GM12801 (cell line): ENCODE measurements around the gene LYPD6B.

Source experiments
- TF ChIP-seq, protein P1 (sequence below): IDR thresholded peaks from one replicate; pipeline ENCODE4 v1.5.1; 2011; ENCODE audit warnings: control low read depth; ENCODE audit not compliant: insufficient read length; ENCODE audit errors: extremely low read depth

The LYPD6B gene

DNA sequence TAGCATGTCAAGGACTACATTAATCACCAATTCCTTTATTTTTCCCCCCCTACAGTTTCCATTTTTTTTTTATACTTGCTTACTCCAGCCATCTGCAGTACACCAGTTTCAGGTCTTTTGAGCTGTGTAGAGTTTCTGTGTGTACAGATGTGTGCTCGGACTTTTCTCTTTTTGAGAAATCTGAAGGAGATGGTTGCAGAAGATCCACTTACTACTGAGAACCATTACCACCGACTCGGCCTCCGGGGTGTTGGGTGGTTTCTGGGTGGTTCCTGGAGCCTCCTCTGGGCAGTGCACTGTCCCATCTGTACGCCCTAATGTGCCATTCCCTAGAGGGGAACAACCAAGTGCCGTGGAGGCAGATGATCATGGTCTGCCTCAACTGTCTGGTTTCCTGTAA, 15.4 kb upstream of the LYPD6B start:
- TF ChIP-seq, protein P1, sequence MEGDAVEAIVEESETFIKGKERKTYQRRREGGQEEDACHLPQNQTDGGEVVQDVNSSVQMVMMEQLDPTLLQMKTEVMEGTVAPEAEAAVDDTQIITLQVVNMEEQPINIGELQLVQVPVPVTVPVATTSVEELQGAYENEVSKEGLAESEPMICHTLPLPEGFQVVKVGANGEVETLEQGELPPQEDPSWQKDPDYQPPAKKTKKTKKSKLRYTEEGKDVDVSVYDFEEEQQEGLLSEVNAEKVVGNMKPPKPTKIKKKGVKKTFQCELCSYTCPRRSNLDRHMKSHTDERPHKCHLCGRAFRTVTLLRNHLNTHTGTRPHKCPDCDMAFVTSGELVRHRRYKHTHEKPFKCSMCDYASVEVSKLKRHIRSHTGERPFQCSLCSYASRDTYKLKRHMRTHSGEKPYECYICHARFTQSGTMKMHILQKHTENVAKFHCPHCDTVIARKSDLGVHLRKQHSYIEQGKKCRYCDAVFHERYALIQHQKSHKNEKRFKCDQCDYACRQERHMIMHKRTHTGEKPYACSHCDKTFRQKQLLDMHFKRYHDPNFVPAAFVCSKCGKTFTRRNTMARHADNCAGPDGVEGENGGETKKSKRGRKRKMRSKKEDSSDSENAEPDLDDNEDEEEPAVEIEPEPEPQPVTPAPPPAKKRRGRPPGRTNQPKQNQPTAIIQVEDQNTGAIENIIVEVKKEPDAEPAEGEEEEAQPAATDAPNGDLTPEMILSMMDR: no peak

DNA sequence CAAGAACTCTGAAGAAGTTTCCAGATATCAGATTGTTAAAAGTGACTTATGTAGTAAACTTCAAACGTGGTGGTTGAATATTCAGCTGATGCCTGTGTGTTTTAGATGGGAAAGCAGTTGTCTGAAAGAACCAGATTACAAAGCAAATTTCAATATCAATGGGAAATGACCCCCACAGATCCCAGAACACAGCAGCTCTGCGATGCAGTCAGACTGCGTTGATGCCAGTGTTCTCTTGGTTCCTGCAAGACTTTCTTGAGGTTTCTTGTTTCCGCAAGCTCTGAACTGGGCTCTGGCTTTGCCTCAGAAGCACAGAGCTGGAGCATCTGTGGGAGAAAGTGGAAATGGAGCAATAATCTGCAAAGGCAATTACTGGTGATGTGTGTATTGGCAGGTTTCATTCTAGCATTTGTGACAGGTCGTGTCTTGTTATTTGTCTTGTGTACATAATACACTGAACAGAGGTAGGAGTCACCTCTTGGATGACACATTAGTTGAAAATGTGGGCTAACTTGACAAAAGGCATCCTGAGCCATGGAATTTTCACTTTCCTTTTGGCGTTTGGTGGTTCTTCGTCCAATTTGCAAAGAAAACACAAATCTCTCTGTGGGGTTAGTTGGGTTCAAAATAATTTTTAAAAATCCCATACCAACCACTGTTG, 10.8 kb upstream of the LYPD6B start:
- TF ChIP-seq, protein P1: no peak

DNA sequence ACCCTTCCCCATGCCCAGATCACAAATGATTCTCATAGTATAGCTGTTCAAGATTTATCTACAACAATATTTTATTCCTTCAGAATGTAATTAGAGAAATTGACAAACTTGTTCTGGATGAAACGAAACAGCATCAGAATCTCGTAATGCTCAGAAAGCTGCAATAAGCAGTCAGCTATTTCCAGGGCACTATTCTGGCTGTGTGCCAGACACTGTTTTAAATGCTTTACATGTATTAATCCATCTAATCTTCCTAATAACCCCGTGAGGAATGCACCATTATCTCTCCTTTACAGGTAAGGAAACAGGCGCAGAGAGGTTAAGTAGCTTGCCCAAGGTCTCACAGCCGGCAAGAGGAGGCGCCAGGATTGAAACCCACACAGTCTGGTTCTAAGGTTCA, 10.1 kb upstream of the LYPD6B start:
- TF ChIP-seq, protein P1: no peak

DNA sequence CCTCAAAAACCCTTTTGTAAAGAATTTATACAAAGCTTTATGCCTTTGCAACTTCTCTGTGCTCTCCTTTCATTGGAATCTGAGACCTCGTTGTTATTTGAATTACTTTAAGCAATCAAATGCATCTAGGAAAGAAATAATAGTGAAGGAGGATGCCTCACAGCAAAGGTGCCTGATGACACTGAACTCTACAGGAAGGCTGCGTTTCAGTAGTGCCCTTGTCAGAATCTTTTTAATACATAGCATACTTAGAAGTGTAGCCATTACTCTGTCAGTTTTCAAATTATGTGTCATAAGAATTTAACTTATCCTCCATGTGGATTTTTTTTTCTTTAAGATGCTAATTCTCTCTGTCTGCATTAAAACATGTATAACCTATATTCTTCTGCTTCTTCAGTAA, 9.6 kb upstream of the LYPD6B start:
- TF ChIP-seq, protein P1: no peak

DNA sequence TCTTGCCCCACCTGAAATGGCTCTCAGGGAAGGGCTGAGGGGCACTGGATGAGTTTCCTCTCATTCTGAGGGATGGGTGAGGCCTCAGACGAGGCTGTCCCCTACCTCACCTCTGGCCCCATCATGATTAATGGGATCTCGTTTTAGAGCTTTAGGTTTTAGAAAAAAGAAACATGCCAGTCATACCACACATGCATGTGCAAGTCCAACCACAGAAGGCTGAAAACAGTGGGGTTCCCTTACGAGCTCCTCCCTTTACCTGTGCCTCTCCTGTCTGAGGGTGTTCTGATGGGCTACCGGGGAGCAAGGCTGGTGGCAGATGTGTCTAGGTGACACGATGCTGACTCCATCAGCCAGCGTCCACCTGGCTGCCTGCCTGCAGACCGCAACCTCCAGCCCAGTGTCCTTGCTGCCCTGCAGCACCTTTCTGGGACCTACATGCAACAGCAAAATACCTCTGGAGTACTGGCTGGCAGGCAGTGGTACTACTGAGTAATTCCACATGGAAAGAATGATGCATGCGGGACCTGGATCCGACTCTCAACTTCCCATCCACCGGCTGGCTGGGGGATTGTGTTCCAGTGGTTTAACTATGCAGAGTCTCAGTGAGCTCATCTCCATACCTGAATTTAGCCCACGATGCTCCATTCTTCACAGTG, 9.1 kb upstream of the LYPD6B start:
- TF ChIP-seq, protein P1: no peak

DNA sequence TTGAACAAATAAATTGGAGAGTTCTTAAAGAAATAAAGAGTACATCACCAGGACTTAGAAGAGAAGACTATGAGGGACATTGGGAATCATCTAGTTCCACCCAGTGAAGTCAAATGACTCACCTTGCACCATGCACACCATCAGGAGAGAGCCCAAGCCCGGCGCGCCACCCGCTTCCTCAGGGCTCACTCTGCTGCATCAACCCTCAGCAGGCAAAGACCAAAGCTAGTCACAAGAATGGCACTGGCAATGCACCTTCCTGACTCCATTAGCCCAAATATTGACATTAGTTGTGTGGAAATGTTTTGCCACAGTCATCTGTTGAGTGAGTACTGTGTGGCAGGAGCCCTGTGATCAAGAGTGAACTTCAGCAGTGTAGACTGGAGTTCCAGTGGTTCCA, 7.1 kb upstream of the LYPD6B start:
- TF ChIP-seq, protein P1: no peak

DNA sequence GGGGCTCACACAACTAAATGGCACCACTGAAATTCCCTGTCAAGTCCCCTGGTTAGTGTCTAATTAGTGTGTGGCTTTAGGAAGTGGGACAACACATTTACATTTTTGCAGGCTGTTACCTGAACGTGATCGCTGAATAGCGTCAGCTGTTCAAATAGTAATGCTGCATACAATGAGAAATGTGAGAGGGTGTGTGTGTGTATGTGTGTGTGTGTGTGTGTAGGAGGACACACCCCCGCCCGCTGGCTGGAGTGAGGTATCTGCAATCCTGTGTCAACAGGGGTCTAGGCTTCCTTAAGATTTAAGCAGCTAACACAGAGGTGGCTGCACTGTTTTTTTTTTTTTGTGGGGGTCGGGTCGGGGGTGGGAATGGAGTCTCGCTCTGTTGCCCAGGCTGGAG, 4.8 kb upstream of the LYPD6B start:
- TF ChIP-seq, protein P1: no peak
